ENCODE measurements around the gene PRKAG2.

Gene PRKAG2

GRCh38 chr7:151742713-151743480, 134.0 kb downstream of the PRKAG2 start:
- TF ChIP-seq EP300 (IDR thresholded peaks at IDR 0.05; ENCODE audit: borderline replicate concordance) (no peak), TCF12 (IDR thresholded peaks at IDR 0.05; ENCODE audit: low read depth) (no peak), CEBPB (IDR thresholded peaks at IDR 0.05) (no peak), YY1 (IDR thresholded peaks at IDR 0.05; ENCODE audit: low read depth) (no peak), REST (IDR thresholded peaks at IDR 0.05; ENCODE audit: low read depth) (no peak), TEAD4 (IDR thresholded peaks at IDR 0.05) (no peak), FOXM1 (IDR thresholded peaks at IDR 0.05; ENCODE audit: borderline replicate concordance, low read depth) (no peak), CREB1 (IDR thresholded peaks at IDR 0.05; ENCODE audit: low read depth) (no peak), EGR1 (IDR thresholded peaks at IDR 0.05) (no peak), ZBTB7A (IDR thresholded peaks at IDR 0.05; ENCODE audit: low read depth) (no peak), TAF1 (IDR thresholded peaks at IDR 0.05; ENCODE audit: low read depth) (no peak), NFIC (IDR thresholded peaks at IDR 0.05) (no peak), USF1 (IDR thresholded peaks at IDR 0.05) (no peak), RAD21 (IDR thresholded peaks at IDR 0.05; ENCODE audit: low read depth) (no peak)
- TF ChIP-seq, protein P1, sequence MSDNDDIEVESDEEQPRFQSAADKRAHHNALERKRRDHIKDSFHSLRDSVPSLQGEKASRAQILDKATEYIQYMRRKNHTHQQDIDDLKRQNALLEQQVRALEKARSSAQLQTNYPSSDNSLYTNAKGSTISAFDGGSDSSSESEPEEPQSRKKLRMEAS (IDR thresholded peaks at IDR 0.05) = no peak

- TF ChIP-seq ZBTB7A (IDR thresholded peaks at IDR 0.05; ENCODE audit: low read depth) (no peak), NFIC (IDR thresholded peaks at IDR 0.05) (no peak), RAD21 (IDR thresholded peaks at IDR 0.05; ENCODE audit: low read depth) (no peak), EGR1 (IDR thresholded peaks at IDR 0.05) (no peak), CREB1 (IDR thresholded peaks at IDR 0.05; ENCODE audit: low read depth) (no peak), TCF12 (IDR thresholded peaks at IDR 0.05; ENCODE audit: low read depth) (no peak), EP300 (IDR thresholded peaks at IDR 0.05; ENCODE audit: borderline replicate concordance) (no peak), TEAD4 (IDR thresholded peaks at IDR 0.05) (no peak), YY1 (IDR thresholded peaks at IDR 0.05; ENCODE audit: low read depth) (no peak), CEBPB (IDR thresholded peaks at IDR 0.05) (no peak), REST (IDR thresholded peaks at IDR 0.05; ENCODE audit: low read depth) (no peak), TAF1 (IDR thresholded peaks at IDR 0.05; ENCODE audit: low read depth) (no peak), USF1 (IDR thresholded peaks at IDR 0.05) (no peak), FOXM1 (IDR thresholded peaks at IDR 0.05; ENCODE audit: borderline replicate concordance, low read depth) (no peak)
- TF ChIP-seq, protein P1 (IDR thresholded peaks at IDR 0.05) = no peak
Observed at GRCh38 chr7:151741585-151741984, 135.3 kb downstream of the PRKAG2 start.

GRCh38 chr7:151740081-151740851, 136.6 kb downstream of the PRKAG2 start:
- no peak for TF ChIP-seq CEBPB (IDR thresholded peaks at IDR 0.05)
- TF ChIP-seq NFIC (IDR thresholded peaks at IDR 0.05) = peak; percentile 86
- no peak for TF ChIP-seq FOXM1 (IDR thresholded peaks at IDR 0.05; ENCODE audit: borderline replicate concordance, low read depth)
- TF ChIP-seq EGR1 (IDR thresholded peaks at IDR 0.05) = no peak
- peak; percentile 82 for TF ChIP-seq EP300 (IDR thresholded peaks at IDR 0.05; ENCODE audit: borderline replicate concordance)
- TF ChIP-seq ZBTB7A (IDR thresholded peaks at IDR 0.05; ENCODE audit: low read depth) = no peak
- peak; percentile 35; the same call in 1 of the 2 replicates for TF ChIP-seq TEAD4 (IDR thresholded peaks at IDR 0.05)
- TF ChIP-seq CREB1 (IDR thresholded peaks at IDR 0.05; ENCODE audit: low read depth) = no peak
- TF ChIP-seq, protein P1 (IDR thresholded peaks at IDR 0.05) = 0 out of 2 replicates have a peak, but pooled peaks have one; percentile 18
- TF ChIP-seq TCF12 (IDR thresholded peaks at IDR 0.05; ENCODE audit: low read depth) = peak; percentile 60
- no peak for TF ChIP-seq REST (IDR thresholded peaks at IDR 0.05; ENCODE audit: low read depth)
